Stimulated activated CD4-positive, alpha-beta T cell treated with anti-CD3 and anti-CD28 coated beads, Interleukin-4, amount 100 ng/mL, for 1 hour (primary cell): ENCODE measurements around the gene PAQR7.

Experiments used
- DNase-seq: peaks from one replicate; pipeline ENCODE4 v3.0.0-alpha.2; 2020

The PAQR7 gene

GRCh38 chr1:25900219-25900618 lies 24.7 kb upstream of the PAQR7 start:
- DNase-seq = no peak

GRCh38 chr1:25899792-25900191 lies 24.3 kb upstream of the PAQR7 start:
- no peak for DNase-seq

GRCh38 chr1:25898223-25899015 lies 22.9 kb upstream of the PAQR7 start:
- no peak for DNase-seq

DNA sequence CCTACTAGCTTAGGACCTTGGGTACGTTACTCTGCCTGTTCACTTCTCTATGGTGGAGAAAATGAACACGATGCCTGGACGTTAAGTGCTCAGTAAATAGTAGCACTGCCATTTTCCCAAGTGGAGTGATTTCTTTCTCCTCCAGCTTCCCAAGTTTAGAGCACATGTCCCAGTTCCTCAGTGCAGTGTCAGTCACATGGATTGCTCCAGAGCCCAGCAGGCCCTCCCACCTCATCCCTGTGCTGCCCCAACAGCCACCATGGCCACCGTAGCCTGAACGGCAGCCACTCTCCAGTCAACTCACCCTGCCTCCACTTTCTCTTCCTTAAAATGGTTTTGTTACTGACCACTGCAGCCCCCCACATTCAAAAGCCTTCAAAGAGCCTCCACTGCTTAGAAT lies 22.2 kb upstream of the PAQR7 start:
- no peak for DNase-seq

DNA sequence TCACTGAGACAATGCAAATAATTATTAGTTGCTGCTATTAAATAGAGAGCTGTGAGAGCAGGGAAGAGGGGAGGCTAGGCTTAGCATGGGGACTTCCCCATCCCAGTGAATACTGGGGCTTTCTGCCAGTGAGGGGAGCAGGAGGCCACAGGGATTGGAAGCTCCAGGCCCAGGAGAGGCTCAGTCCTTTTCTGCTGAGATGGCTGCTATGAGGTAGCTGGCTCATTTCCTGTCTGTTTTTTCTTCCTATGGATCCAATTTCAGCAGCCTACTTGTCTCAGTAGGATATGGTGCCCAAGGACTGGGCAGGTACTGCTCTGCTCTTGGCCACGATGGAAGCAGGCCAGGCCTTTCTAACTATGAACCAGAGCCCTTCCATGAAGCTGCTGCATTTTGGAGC lies 20.8 kb upstream of the PAQR7 start:
- no peak for DNase-seq

DNA sequence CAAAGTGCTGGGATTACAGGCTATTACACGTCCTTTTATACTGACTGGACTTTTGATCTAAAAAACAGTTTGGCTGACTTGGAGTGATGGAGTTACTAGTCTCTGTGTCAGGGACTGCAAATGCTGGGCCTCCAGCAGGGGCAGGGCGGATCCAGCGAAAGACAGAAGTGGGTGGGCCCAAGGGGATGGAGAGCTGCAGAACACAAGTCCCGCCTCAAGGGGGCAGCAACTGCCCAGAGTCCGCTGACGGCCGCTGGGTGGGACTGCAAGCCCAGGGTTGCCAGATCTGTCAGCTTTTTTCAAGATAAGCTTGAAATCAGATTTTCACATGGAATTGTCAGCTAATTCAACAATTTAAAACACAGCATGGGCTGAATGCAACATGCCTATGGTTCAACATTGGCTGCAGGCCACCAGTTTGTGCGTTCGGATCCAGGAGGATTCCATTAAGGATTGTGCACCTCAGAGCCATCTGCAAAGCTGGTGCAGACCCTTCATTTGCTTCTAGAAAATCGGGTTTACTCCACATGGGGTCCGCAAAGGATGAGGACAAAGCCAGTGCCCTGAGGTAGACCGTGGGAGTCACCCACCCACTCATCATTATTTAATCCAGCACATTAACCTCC lies 20.0 kb upstream of the PAQR7 start:
- DNase-seq = peak; percentile 87

- no peak for DNase-seq
Measured at GRCh38 chr1:25893116-25893515, 17.6 kb upstream of the PAQR7 start.

GRCh38 chr1:25891606-25892005 lies 16.1 kb upstream of the PAQR7 start:
- no peak for DNase-seq

- DNase-seq = no peak
Measured at GRCh38 chr1:25890239-25891034, 14.9 kb upstream of the PAQR7 start.

DNA sequence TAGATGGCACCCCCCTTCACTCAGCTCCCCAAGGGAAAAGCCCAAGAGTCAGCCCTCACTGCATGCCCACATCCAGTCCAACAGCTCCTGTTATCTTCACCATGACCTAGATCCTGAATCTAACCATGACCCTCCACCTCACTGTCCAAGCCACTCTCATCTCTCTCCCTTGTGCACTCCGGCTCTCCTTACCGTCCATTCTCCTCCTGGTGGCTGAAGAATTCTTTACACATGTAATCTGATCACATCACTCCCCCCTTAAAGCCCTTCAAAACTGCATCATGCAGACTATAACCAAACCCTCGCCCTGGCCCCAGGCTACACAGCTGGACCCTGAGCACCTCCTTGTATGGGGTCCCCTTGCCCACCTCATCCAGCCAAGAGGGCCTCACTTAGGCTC lies 14.0 kb upstream of the PAQR7 start:
- DNase-seq = no peak

GRCh38 chr1:25888426-25888987 lies 13.0 kb upstream of the PAQR7 start:
- DNase-seq = no peak

GRCh38 chr1:25885602-25886001 lies 10.1 kb upstream of the PAQR7 start:
- DNase-seq = no peak

DNA sequence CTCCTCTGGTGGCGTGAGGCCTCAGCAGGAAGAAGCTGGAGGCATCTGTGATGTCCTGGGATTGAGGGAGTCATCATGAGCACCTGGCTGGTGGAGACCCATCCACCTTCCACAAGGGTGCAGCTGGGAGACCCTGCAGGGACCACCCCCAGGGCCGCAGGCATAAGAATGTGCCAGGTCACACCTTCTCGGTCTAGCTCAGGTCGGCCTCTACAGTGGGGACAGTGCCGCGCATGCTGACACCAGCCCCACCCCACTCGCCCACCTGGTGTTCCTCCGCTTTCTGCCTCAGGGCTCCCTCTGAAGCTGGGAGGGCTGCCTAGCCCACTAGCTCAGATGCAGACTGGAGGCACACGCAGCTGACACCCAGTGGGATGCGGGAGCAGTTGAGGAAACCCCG lies 5.8 kb upstream of the PAQR7 start:
- DNase-seq = no peak

DNA sequence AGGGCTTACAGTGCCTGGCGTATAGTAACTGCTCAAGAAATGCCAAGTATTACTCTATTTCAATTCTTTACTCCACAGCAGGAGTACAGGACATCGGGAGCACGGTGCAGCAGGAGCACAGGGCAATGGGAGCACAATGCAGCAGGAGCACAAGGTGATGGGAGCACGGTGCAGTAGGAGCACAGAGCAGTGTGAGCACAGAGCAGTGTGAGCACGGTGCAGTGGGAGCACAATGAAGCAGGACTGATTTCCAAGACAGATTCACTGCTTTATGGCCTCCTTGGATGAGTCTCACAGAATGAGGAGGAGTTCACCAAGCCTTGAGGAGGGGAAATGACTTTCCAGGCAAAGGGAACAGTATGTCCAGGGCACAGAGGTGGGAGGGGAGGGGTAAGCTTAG lies 5.0 kb upstream of the PAQR7 start:
- DNase-seq = no peak

- DNase-seq = no peak
Measured at GRCh38 chr1:25879675-25880074, 4.2 kb upstream of the PAQR7 start.

DNA sequence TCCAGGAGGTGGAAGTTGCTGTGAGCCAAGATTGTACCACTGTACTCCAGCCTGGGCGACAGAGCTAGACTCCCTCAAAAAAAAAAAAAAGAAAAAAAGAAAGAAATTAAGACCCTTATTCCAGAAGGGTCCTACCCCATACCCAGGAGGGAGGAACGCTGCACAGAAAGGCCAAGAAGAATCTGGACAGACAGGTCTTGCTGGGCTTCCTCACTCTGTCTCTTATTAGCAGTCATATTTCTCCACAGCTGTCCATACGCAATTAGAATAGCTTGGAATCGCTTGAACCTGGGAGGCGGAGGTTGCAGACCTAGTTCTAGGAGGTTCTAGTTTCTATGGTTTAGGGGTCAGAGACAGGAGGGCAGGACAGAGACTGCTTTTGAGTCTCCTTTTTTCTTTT lies 3.2 kb upstream of the PAQR7 start:
- DNase-seq = no peak

DNA sequence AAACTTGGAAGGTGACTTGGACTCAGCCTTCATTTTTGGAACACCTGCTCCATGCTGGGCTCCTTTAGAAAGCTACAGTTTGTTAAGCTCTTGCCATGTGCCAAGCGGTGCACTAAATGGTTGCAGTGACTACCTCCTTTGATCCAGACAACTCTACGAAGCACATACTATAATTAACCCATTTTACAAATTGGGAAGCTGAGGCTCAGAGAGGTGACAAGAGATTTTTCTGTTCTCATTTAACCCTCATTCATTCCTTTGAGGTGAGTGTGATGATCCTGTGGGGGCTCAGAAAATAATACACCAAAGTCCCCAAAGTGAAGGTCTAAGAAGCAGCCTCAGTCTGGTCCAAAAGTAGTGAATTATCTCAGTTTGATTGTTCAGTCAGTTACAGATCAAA lies 1.6 kb upstream of the PAQR7 start:
- no peak for DNase-seq

DNA sequence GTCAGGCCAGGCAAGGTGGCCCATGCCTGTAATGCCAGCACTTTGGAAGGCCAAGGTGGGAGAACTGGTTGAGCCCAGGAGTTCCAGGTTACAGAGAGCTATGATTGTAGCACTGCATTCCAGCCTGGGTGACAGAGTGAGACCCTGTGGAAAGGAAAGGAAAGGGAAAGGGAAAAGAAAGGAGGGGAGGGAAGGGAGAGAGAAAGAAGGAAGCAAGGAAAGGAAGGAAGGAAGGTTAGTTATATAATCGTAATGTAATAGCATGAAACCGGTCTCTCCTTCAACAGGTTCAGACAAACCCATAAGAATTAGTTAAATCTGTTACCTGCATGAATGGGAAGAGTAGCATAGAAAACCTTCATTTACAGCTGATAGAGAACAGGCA lies 1.2 kb upstream of the PAQR7 start:
- no peak for DNase-seq

GRCh38 chr1:25875856-25876692 lies 566 bp upstream of the PAQR7 start:
- peak; percentile 40 for DNase-seq

DNA sequence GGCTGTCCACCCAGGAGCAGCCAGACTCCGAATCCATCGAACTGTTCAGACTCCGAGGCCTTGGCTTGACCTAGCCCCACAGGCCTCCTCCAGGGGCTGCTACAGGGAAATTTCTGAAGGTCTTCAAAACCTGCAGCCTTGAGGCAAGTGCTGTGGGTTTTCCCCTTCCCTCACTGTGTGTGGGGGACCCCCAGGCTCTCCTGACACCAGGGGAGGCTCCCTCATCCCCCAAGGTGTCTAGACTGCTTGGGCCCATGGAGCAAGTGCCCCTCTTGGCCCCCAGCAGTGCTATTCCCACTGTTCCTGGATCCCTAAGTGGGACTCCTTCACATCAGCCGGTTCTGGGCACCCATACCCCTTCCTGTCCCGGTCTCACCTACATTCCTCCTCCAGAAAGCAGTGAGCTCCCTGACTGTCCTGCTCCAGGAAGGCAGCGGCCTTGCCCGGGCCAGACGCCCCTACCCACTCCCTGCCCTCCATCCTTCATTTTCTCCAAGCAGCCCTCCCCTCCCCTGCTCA lies 814 bp downstream of the PAQR7 start:
- DNase-seq = no peak

- DNase-seq = no peak
Measured at GRCh38 chr1:25874209-25874608, 1.3 kb downstream of the PAQR7 start.

DNA sequence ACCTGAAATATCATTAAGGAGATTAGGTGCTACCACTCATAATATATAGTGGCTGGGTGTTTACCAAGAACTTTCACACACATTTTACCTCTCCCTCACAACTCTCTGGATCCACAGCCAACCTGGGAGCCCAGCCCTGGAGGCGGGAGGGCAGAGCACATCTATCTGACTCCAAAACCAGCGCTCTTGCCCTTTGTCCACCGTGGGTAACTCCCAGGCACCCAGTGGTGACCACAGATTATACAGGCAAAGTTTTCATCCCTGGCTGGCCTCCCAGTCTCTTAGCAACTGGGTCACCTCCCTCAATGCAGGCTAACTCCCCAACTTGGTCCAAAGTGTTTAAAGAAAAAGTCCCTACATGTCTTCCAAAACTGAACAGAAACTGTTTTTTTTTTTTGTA lies 2.4 kb downstream of the PAQR7 start:
- DNase-seq = no peak

GRCh38 chr1:25872713-25873112 lies 2.8 kb downstream of the PAQR7 start:
- DNase-seq = no peak
